GM12801 (cell line): Measurements from ENCODE around the gene INPP4B.

Source experiments
- TF ChIP-seq, protein P1 (sequence below): IDR thresholded peaks from one replicate; pipeline ENCODE4 v1.5.1; 2011; ENCODE audit warnings: control low read depth; ENCODE audit not compliant: insufficient read length; ENCODE audit errors: extremely low read depth

Gene INPP4B

DNA sequence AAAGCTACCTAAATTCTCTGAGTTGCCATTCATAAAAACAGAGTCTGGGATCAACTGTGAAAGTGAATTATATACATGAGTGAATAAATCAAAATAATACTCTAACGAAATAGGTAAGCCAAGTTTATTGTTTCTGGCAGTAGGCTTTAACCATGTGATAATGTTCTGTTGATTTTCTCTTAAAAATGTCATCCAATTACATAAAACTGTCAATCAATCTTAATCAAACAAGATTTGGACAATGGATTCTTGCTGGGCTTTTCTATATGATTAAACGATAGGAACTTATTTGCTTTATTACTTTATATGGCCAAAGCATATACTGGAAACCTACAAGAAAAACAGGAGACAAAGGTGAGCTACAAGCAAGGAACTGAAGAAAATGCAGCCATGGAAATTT, 148.8 kb downstream of the INPP4B start:
- TF ChIP-seq, protein P1, sequence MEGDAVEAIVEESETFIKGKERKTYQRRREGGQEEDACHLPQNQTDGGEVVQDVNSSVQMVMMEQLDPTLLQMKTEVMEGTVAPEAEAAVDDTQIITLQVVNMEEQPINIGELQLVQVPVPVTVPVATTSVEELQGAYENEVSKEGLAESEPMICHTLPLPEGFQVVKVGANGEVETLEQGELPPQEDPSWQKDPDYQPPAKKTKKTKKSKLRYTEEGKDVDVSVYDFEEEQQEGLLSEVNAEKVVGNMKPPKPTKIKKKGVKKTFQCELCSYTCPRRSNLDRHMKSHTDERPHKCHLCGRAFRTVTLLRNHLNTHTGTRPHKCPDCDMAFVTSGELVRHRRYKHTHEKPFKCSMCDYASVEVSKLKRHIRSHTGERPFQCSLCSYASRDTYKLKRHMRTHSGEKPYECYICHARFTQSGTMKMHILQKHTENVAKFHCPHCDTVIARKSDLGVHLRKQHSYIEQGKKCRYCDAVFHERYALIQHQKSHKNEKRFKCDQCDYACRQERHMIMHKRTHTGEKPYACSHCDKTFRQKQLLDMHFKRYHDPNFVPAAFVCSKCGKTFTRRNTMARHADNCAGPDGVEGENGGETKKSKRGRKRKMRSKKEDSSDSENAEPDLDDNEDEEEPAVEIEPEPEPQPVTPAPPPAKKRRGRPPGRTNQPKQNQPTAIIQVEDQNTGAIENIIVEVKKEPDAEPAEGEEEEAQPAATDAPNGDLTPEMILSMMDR = no peak

DNA sequence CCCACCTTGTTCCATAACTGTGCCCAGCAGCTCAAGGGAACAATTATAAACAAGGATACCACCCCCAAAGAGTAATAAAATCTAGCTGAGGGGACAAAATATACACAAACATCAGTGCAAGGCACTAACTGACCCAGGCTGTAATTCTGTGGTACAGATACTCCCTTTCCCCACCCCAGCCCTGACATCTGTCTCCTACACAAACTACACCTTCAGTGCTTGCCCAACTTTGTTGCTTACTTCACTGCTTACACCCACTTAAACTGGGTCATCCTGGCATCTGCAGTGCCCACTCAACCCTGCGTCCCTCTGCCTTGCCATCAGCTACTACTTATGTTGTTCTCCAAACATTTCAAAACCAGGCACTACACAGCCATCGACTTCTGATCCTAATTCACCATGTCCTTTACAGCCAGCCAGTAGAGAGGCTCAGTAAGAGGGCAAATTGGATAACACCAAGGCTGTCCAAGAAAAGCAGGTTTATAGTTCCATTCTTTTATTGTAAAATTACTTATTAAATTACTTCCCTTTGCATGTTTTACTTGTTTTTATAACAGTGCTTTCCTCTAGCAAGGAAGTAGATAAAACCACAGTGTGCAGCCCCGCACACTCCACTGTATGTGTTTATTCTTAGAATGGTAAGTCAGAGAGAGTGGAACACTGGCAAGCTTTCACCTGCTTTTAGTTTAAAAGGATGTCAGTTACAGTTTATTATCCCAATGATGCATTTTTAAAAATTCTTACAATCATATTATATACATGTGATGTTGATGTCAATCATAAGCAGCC, 149.6 kb downstream of the INPP4B start:
- TF ChIP-seq, protein P1 = no peak

DNA sequence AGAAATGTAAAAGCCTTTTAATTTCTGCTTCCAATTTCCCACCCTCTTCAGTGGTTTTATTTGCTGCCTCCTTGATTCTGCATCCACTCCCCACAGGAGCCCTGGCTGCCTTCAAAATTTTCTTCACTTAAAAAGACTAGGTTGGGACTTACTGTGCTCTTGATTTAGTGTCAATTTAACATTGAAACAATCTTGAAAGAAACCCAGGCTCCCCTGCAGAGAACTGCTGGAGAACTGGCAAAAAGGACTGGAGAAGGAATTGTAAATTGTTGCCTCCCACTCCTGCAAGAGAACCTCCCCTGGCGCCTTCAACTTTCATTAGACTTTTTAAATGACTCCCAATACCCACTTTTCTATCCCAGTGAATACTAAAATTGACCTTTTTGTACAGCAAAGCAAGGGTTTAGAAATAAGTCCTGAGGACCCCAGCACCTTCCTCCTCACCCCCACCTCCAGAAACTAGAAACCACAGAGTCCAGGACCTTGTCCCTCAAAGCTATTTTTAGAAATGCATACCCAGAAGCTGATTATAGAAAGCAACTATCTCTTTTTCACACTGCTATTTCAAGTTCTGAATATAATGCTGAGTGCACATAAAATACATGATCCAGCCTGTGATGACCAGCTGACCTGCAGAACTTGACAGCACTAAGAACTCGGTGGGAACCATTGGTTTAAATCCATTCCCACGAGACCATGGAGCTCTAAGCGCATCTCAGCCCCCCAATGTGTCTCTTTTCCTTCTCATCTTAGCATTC, 155.5 kb downstream of the INPP4B start:
- TF ChIP-seq, protein P1 = no peak

DNA sequence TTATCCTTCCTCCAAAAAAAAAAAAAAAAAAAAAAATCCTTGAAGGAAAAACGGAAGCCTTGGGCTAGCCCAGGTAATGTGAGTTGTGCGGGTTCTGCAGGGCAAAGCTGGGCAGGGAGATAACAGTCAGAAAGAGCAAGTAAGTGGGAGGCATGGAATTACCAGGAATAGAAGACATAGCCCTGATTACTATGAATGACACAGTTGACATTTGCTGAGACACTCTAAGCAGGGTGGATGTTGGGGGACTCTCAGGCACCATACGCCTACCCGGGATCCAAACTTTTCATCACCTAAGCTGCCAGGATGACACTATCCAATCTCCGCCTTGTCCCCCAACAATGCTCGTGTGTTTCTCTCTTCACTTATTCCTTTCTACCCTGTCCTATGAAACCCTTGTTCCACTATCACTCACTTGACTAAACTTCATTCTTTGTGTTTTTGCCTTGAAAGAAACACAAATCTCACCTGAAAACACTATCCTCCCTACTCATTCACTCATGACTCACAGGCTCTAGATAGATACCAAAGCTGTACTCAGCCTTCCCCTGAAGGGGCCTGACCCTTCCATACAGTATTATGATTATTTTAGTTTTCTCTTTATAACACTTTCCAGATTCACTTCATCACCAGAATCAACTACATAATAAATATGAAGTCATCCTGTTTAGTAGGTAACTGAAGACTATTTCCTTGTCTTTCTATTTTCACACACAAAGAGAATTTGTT, 158.4 kb downstream of the INPP4B start:
- TF ChIP-seq, protein P1 = no peak

DNA sequence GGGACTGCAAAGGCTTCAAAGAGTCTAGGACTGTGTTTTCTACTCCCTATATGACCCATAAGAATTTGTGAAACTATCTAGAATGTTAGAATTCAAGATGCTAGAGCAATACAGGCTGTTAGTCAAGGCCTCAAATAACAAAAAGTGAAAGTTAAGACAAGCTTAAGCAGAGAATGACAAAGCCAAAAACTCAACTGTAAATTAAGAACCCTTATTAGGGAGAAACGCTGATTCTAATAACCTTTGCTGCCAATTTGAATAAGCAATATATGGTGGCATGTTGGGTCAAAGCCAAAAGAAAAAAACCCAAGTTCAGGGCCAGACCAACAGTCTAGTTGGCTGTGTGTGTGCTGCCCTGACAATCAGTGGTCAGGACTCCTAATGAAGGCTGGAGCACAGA, 160.0 kb downstream of the INPP4B start:
- TF ChIP-seq, protein P1 = no peak

DNA sequence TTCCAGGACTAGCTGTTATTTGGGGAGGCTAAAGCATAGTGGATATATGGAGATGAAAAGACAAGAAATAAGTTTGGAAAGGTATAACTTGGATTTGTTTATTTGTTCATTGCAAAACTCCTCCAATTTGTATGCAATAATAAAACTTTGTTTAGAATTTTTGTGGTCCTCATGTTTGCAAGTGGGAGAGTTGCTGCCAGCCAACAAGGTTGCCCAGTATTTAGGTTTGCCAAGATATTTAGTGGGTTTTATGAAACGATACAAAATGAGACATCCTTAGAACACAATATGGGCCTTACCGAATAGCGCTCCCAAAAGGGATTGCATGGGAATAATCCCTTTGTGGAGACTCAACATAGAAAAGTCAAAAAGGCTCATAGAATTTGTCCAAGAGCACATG, 162.1 kb downstream of the INPP4B start:
- TF ChIP-seq, protein P1 = no peak

DNA sequence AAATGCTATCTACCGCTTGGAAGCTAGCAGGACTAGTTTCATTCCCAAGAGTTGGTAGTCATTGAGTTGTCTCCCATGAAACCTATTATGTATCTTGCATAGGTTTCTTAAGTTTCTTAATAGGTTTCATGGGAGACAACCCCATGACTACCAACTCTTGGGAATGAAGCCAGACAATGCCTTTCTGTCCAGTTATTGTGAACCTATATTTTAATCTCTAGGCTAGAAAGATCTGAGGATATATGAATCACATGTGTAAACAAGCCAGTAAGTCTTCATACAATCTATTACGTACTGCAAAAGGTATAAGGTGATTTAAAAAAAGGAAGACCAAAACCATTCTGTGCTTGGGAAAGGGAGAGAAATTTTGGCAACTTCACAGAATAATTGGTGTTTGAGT, 162.6 kb downstream of the INPP4B start:
- TF ChIP-seq, protein P1 = no peak
